Muscle layer of duodenum (tissue), 2 donors: ENCODE measurements around the gene MAP7.

Experiments
- H3K27ac ChIP-seq: one replicate; pipeline ENCODE4 v1.7.0; 2013; ENCODE audit warnings: mild to moderate bottlenecking, low read length
- H3K27me3 ChIP-seq: one replicate; pipeline ENCODE4 v1.7.0; 2013; ENCODE audit warnings: low read depth, mild to moderate bottlenecking, control low read depth, low read length
- H3K36me3 ChIP-seq, 2 donors: one replicate each; pipeline ENCODE4 v1.7.0; 2013; ENCODE audit warnings: low read length in 2 of 2, control low read depth in 1 of 2, mild to moderate bottlenecking in 1 of 2; ENCODE audit not compliant: insufficient read depth in 2 of 2, control insufficient read depth in 1 of 2
- H3K4me1 ChIP-seq, 2 donors: one replicate each; pipeline ENCODE4 v1.7.0; 2013; ENCODE audit warnings: low read length in 2 of 2, mild to moderate bottlenecking in 2 of 2, control low read depth in 1 of 2, moderate library complexity in 1 of 2; ENCODE audit not compliant: insufficient read depth in 2 of 2, control insufficient read depth in 1 of 2
- H3K4me3 ChIP-seq, 2 donors: one replicate each; pipeline ENCODE4 v1.7.0; 2013; ENCODE audit warnings: low read length in 2 of 2, low read depth in 1 of 2, mild to moderate bottlenecking in 1 of 2
- H3K9me3 ChIP-seq, 2 donors: one replicate each; pipeline ENCODE4 v1.7.0; 2013; ENCODE audit warnings: low read length in 2 of 2, control low read depth in 1 of 2, mild to moderate bottlenecking in 1 of 2; ENCODE audit not compliant: control insufficient read depth in 1 of 2
- donor health status: healthy.

MAP7 gene

DNA sequence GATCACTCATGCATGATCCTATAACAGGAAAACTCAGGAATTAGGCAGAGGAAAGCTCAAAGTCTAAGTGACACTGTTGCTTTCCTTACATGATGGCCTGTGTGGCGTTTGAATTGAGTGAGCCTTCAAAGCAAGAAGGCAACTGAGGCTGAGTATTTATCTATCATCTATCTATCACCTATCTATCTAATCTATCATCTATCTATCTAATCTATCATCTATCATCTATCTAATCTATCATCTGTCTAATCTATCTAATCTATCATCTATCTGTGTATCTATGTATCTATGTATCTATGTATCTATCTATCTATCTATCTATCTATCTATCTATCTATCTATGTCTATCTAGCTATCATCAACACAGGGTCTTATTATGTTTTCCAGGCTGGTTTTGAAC lies 218.8 kb downstream of the MAP7 start:
- Histone ChIP-seq H3K27me3 (no peaks in the 10 kb centered on the region), H3K4me3 (no peak overlapping the region), H3K36me3 (no peaks in the 10 kb centered on the region), H3K27ac (no peak overlapping the region), H3K4me1 (peaks cover 0 to 5% of the 10 kb centered on the region in 2 donors), H3K9me3 (no peaks in the 10 kb centered on the region)

GRCh38 chr6:136330634-136331033 lies 219.6 kb downstream of the MAP7 start:
- H3K36me3 ChIP-seq: no peaks in the 10 kb centered on the region

GRCh38 chr6:136326038-136326553 lies 224.1 kb downstream of the MAP7 start:
- Histone ChIP-seq H3K27ac (no peak overlapping the region), H3K27me3 (no peaks in the 10 kb centered on the region), H3K9me3 (no peaks in the 10 kb centered on the region), H3K4me1 (peaks cover 0 to 17% of the 10 kb centered on the region in 2 donors), H3K4me3 (no peak overlapping the region), H3K36me3 (no peaks in the 10 kb centered on the region)

More at GRCh38 chr6:136330634-136331033, 219.6 kb downstream of the MAP7 start:
- H3K4me3 ChIP-seq: no peak overlapping the region
- H3K9me3 ChIP-seq: no peaks in the 10 kb centered on the region
- no peaks in the 10 kb centered on the region for H3K27me3 ChIP-seq
- H3K4me1 ChIP-seq: peaks cover 0 to 8% of the 10 kb centered on the region in 2 donors
- no peak overlapping the region for H3K27ac ChIP-seq

- Histone ChIP-seq H3K27me3 (no peaks in the 10 kb centered on the region), H3K9me3 (no peaks in the 10 kb centered on the region), H3K4me1 (peaks cover 0 to 17% of the 10 kb centered on the region in 2 donors), H3K27ac (no peak overlapping the region), H3K36me3 (no peaks in the 10 kb centered on the region), H3K4me3 (no peak overlapping the region)
These were observed 225.4 kb downstream of the MAP7 start for GRCh38 chr6:136324686-136325380.

- Histone ChIP-seq H3K27ac (no peak overlapping the region), H3K4me1 (peaks cover 0 to 17% of the 10 kb centered on the region in 2 donors), H3K36me3 (no peaks in the 10 kb centered on the region), H3K27me3 (no peaks in the 10 kb centered on the region), H3K9me3 (no peaks in the 10 kb centered on the region), H3K4me3 (no peak overlapping the region)
These were observed 226.7 kb downstream of the MAP7 start for GRCh38 chr6:136323431-136324112.

- H3K4me3 ChIP-seq: no peak overlapping the region
- peaks cover 0 to 2% of the 10 kb centered on the region in 2 donors for H3K4me1 ChIP-seq
- H3K27me3 ChIP-seq: no peaks in the 10 kb centered on the region
- no peak overlapping the region for H3K27ac ChIP-seq
- H3K9me3 ChIP-seq: no peaks in the 10 kb centered on the region
- no peaks in the 10 kb centered on the region for H3K36me3 ChIP-seq
These were observed 230.5 kb downstream of the MAP7 start for GRCh38 chr6:136319732-136320131.

- Histone ChIP-seq H3K36me3 (no peaks in the 10 kb centered on the region), H3K4me1 (no peaks in the 10 kb centered on the region), H3K27me3 (no peaks in the 10 kb centered on the region), H3K9me3 (no peaks in the 10 kb centered on the region), H3K4me3 (no peak overlapping the region), H3K27ac (no peak overlapping the region)
These were observed 231.5 kb downstream of the MAP7 start for GRCh38 chr6:136318676-136319075.

- Histone ChIP-seq H3K27me3 (no peaks in the 10 kb centered on the region), H3K27ac (no peak overlapping the region), H3K4me1 (no peaks in the 10 kb centered on the region), H3K4me3 (no peak overlapping the region), H3K9me3 (no peaks in the 10 kb centered on the region), H3K36me3 (no peaks in the 10 kb centered on the region)
These were observed 232.3 kb downstream of the MAP7 start for GRCh38 chr6:136317971-136318370.

- Histone ChIP-seq H3K4me3 (no peak overlapping the region), H3K4me1 (no peaks in the 10 kb centered on the region), H3K27ac (no peak overlapping the region), H3K9me3 (no peaks in the 10 kb centered on the region), H3K36me3 (no peaks in the 10 kb centered on the region), H3K27me3 (no peaks in the 10 kb centered on the region)
These were observed 233.1 kb downstream of the MAP7 start for GRCh38 chr6:136317021-136317694.

GRCh38 chr6:136315594-136315993 lies 234.6 kb downstream of the MAP7 start:
- no peaks in the 10 kb centered on the region for H3K9me3 ChIP-seq
- no peaks in the 10 kb centered on the region for H3K27me3 ChIP-seq
- H3K4me3 ChIP-seq: no peak overlapping the region
- H3K36me3 ChIP-seq: no peaks in the 10 kb centered on the region
- H3K27ac ChIP-seq: no peak overlapping the region
- H3K4me1 ChIP-seq: no peaks in the 10 kb centered on the region

GRCh38 chr6:136312975-136313374 lies 237.2 kb downstream of the MAP7 start:
- Histone ChIP-seq H3K9me3 (no peaks in the 10 kb centered on the region), H3K27ac (no peak overlapping the region), H3K27me3 (no peaks in the 10 kb centered on the region), H3K36me3 (no peaks in the 10 kb centered on the region), H3K4me1 (no peaks in the 10 kb centered on the region), H3K4me3 (no peak overlapping the region)
